ENCODE measurements around the gene TMEM31. TPM values are rescaled to one million over a fixed set of nuclear protein-coding genes. Genes with fewer than 3 reads are reported as not detected.
A peak's percentile ranks its signal among the peaks of the same experiment; 100 is the strongest.

Gene TMEM31
- total and polyA plus RNA-seq, 10 of the 15 experiments (the other 5 are each of a cell fraction or from before 2014, with no cell fraction given): 0.18 TPM; not detected in 9

DNA sequence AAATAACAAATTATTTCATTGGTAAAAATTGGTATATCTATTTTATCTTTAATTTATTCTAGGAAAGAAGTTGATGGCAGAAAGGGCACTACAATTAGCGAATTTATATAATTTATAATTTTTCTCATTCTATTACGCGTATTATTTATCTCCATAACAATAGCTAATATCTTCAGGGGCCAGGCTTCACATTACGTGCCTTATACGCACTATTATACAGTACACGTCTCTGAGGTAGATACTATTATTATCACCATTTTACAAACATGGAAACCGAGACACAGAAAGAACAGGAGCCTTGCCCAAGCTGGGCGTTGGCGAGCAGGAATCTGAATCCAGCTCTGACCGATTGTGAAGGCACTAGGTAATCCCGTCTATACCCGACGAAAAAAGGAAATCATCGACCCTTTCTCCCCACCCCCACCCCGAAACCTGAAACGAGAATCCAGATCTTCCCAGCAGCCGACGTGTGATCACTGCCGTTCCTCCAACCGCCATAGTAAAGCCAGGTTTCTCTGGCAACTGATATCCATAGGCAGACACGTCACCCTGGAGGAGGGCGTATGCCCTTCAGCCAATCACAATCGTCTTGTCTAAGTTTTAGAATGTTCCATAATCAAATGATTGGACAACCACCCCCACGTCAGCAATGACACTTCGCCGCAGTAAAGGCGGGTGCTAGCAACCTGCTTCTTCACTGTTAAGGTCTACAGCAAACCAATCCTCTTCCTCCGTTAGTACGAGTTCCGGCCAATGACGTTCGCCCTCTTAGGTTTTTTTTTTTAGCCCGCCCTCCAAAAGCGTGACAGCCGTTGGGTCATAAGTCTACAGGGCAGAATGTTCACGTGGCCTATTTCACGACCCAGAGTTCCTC lies 24.3 kb upstream of the TMEM31 start, which contains the start of gene MORF4L2 (continued):
- TF ChIP-seq, protein P1, sequence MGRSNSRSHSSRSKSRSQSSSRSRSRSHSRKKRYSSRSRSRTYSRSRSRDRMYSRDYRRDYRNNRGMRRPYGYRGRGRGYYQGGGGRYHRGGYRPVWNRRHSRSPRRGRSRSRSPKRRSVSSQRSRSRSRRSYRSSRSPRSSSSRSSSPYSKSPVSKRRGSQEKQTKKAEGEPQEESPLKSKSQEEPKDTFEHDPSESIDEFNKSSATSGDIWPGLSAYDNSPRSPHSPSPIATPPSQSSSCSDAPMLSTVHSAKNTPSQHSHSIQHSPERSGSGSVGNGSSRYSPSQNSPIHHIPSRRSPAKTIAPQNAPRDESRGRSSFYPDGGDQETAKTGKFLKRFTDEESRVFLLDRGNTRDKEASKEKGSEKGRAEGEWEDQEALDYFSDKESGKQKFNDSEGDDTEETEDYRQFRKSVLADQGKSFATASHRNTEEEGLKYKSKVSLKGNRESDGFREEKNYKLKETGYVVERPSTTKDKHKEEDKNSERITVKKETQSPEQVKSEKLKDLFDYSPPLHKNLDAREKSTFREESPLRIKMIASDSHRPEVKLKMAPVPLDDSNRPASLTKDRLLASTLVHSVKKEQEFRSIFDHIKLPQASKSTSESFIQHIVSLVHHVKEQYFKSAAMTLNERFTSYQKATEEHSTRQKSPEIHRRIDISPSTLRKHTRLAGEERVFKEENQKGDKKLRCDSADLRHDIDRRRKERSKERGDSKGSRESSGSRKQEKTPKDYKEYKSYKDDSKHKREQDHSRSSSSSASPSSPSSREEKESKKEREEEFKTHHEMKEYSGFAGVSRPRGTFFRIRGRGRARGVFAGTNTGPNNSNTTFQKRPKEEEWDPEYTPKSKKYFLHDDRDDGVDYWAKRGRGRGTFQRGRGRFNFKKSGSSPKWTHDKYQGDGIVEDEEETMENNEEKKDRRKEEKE (IDR thresholded peaks at IDR 0.05): no peak
- TF ChIP-seq ATF2 (IDR thresholded peaks at IDR 0.05; ENCODE audit: low read length): 0 out of 2 replicates have a peak, but pooled peaks have one; percentile 7
- TF ChIP-seq NBN (IDR thresholded peaks at IDR 0.05): no peak
- TF ChIP-seq IKZF2 (IDR thresholded peaks at IDR 0.05): no peak
- TF ChIP-seq, protein P2, sequence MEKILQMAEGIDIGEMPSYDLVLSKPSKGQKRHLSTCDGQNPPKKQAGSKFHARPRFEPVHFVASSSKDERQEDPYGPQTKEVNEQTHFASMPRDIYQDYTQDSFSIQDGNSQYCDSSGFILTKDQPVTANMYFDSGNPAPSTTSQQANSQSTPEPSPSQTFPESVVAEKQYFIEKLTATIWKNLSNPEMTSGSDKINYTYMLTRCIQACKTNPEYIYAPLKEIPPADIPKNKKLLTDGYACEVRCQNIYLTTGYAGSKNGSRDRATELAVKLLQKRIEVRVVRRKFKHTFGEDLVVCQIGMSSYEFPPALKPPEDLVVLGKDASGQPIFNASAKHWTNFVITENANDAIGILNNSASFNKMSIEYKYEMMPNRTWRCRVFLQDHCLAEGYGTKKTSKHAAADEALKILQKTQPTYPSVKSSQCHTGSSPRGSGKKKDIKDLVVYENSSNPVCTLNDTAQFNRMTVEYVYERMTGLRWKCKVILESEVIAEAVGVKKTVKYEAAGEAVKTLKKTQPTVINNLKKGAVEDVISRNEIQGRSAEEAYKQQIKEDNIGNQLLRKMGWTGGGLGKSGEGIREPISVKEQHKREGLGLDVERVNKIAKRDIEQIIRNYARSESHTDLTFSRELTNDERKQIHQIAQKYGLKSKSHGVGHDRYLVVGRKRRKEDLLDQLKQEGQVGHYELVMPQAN (conservative IDR thresholded peaks at IDR 0.05): peak; percentile 50; the same call in 1 of the 2 replicates
- no peak for TF ChIP-seq EED (IDR thresholded peaks at IDR 0.05; ENCODE audit: low read depth)
- TF ChIP-seq SMAD1 (IDR thresholded peaks at IDR 0.05; ENCODE audit: low read depth, partially characterized antibody): peak; percentile 86
- TF ChIP-seq HCFC1 (IDR thresholded peaks at IDR 0.05; ENCODE audit: low read length): peak; percentile 36; the same call in 1 of the 2 replicates
- TF ChIP-seq, protein P3, sequence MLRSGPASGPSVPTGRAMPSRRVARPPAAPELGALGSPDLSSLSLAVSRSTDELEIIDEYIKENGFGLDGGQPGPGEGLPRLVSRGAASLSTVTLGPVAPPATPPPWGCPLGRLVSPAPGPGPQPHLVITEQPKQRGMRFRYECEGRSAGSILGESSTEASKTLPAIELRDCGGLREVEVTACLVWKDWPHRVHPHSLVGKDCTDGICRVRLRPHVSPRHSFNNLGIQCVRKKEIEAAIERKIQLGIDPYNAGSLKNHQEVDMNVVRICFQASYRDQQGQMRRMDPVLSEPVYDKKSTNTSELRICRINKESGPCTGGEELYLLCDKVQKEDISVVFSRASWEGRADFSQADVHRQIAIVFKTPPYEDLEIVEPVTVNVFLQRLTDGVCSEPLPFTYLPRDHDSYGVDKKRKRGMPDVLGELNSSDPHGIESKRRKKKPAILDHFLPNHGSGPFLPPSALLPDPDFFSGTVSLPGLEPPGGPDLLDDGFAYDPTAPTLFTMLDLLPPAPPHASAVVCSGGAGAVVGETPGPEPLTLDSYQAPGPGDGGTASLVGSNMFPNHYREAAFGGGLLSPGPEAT (IDR thresholded peaks at IDR 0.05; ENCODE audit: low read depth): 0 out of 2 replicates have a peak, but pooled peaks have one; percentile 50
- TF ChIP-seq HDGF (IDR thresholded peaks at IDR 0.05): no peak
- no peak for TF ChIP-seq ZBTB40 (IDR thresholded peaks at IDR 0.05; ENCODE audit: borderline replicate concordance)
- TF ChIP-seq CHD2 (IDR thresholded peaks at IDR 0.05; ENCODE audit: borderline replicate concordance, low read depth, low read length): peak; percentile 81; the same call in 1 of the 2 replicates
- TF ChIP-seq SUPT20H (IDR thresholded peaks at IDR 0.05; ENCODE audit: borderline replicate concordance, control insufficient read depth, low read depth, low read length): no peak
- no peak for TF ChIP-seq ZNF207 (IDR thresholded peaks at IDR 0.05; ENCODE audit: borderline replicate concordance)
- no peak for TF ChIP-seq MEF2B (IDR thresholded peaks at IDR 0.05; ENCODE audit: partially characterized antibody, poor library complexity, severe bottlenecking)
- peak; percentile 88 for TF ChIP-seq POLR2AphosphoS5 (IDR thresholded peaks at IDR 0.05; ENCODE audit: low read length)

Data from GM12878 (cell line).